GM21515 (cell line): Measurements from ENCODE around the gene TIAM1.
A peak's percentile ranks its signal among the peaks of the same experiment; 100 is the strongest.

ENCODE experiments used
- ATAC-seq: cut with Tn5 transposase; IDR thresholded peaks from one replicate; pipeline ENCODE4 v1.9.1; 2021; ENCODE audit not compliant: unreplicated experiment

TIAM1 gene

DNA sequence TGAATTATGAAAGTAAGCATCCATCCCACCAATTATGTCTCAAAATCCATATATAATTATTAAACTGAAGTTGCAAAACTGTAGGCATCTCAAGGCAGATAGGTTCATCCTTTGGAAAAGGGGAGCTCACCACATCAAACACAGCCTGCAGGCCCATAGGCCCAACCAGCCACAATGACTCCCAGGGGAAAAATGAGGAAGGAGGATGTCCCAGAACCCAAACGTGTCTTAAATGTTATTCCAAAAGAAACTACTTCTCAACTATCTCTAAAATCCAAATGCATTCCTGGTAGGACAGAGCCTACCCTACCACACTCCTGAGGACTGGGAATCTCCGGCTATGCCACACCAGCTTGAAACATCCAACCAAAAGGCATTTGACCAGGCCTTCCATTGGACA, 12.8 kb downstream of the TIAM1 start:
- ATAC-seq, result no peak

- no peak for ATAC-seq
Measured at GRCh38 chr21:31330144-31330483, 13.9 kb downstream of the TIAM1 start.

- ATAC-seq, result no peak
Measured at GRCh38 chr21:31329456-31330143, 14.5 kb downstream of the TIAM1 start.

DNA sequence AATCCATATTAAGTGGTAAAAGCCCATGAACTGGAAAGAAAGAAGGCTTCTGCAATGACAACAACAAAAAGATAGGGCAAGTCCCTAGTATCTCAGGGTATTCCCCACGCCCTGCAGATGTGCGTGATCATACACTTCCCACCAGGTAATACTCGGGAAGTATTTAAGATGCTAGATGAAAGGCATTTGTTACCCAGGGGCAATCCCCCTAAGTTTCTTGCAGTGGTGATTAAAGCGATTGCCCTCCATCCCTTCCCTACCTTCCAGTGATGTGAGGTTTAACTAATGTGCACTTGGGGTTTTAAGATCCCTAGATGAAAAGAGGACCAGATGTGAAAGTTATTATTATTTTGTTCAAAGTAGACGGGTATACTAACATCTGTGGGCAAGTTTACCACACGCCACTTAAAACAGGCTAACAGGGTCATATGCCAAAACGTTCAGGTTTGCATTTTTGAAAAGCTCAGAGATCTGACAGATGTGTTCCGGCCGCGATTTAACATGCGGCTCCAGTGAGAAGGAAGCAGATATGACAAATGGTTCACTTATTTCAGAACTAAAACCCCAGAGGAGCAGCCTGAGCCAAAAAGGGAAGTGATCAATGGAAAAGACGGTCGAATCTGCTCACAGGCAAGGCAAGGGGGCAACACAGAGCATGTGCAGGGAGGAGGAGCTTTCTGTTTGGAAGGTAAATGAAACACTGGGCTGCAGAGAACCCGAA, 17.4 kb downstream of the TIAM1 start:
- ATAC-seq, result peak; percentile 95

GRCh38 chr21:31318971-31319370, 25.1 kb downstream of the TIAM1 start:
- ATAC-seq, result no peak

DNA sequence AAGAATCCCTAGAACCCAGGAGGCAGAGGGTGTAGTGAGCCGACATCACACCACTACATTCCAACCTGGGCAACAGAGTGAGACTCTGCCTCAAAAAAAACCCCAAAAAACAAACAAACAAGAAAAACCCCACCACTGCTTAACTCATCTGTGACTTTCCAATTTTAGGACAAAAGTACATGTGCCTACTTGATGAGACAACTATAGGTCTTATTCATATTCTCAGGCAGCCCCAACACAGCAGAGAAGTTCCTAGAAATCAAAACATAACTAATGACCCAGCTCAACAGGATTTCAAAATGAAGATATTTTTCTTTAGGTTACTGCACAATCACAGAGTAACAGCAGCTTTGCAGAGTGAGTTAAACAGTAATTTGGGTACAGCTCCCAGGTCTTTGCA, 26.4 kb downstream of the TIAM1 start:
- ATAC-seq, result no peak

DNA sequence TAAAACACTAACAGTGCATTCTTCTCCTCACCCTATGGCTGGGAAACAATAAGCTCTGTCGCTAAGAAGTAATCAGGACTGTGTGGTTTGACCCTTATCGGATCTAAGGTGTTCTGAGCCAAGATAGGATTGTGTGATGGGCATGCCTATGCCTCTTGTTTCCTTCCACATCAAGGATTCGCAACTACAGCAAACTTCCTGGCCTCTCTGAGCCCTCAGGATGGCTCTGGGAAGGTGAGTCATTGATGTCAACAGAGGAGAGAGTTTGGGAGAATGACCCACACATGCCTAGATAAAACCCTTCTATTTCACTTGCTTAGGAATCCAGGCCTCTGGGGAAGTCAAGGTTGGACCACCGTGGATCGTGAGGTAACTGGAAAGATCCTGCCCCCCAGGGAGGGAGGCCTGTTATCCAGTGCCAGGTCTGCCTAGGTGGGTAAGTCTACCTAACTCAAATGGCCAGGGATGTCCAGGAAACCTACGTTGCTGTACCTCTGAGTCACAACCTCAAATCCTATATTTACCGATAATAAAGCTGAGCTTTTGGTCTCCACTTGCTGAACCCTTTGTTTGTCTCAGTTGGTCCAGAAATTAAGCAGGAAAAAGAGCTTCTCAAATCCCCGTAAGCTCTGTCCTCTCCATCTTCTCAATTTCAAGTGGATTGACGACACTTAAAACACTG, 27.4 kb downstream of the TIAM1 start:
- ATAC-seq, result no peak

DNA sequence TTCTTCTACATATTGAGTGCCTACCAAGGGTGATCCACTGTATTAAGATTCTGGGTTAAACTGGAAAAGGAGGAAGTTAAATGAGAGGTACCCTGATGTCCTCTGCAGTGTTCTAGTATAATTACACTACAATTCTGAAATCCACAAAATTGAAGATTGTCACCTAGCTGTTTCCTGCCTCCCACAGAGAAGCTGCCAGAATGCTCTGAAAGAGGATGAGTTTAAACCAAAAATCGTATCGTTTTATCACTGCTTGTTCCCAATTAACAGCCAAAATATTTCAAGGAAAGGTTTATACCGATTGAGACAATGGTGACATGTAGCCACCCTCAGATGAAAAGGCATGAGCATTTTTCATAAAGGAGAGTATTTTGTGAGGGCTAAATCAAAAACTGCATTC, 28.0 kb downstream of the TIAM1 start:
- ATAC-seq, result no peak

- ATAC-seq, result no peak
Measured at GRCh38 chr21:31310750-31311149, 33.3 kb downstream of the TIAM1 start.

GRCh38 chr21:31308584-31308983, 35.5 kb downstream of the TIAM1 start:
- no peak for ATAC-seq

DNA sequence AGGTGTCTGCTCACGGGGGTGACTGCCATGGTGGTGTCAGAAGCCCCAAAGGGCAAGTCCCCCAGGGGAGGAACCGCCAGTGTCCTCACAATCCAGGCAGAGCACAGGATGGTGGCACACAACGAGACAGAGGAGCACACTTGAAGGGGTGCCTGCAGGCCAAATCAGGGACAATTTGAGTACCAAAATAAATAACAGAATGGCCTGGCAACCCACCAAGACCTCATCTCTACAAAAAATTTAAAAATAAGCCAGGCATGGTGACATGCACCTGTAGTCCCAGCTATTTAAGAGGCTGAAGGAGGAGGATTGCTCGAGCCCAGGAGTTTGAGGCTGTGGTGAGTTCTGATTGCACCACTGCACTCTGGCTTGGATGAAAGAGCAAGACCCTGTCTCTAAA, 38.2 kb downstream of the TIAM1 start:
- no peak for ATAC-seq

DNA sequence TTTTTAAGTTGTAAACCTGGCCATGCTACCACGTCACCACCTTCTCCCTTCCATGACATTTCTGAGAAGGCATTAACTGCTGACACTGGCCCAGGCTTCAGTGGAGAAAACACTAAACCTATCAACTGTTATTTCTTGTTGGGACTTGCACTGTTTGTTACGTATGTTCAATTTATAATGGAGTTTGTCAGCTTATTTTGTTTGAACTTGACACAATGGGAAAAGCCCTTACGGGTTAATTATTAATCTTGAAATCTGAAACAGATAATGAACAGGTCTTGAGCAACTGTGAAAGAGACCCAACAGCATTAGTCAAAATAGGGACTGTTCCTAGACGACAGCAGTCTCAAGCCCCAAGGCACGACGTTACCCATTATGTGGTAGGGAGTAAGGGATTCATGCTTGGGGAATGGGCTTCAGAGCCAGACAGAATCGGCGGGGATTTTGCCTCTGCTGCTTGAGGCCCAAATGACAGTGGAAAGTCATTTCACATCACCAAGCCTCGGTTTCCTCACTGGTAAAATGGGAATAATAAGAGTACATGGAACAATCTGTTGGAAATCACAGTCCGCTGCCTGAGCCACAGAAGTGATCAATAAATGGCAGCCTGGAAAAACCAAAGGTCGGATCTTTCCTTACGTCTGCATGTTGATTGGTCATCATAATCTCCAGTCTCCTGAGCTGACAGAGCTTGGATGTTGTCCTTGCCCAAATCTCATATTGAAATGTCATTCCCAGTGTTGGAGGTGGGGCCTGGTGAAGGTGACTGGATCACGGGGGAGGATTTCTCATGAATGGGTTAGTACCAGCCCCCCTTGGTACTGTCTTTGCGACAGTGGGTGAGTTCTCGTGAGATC, 44.5 kb downstream of the TIAM1 start:
- peak; percentile 55 for ATAC-seq

DNA sequence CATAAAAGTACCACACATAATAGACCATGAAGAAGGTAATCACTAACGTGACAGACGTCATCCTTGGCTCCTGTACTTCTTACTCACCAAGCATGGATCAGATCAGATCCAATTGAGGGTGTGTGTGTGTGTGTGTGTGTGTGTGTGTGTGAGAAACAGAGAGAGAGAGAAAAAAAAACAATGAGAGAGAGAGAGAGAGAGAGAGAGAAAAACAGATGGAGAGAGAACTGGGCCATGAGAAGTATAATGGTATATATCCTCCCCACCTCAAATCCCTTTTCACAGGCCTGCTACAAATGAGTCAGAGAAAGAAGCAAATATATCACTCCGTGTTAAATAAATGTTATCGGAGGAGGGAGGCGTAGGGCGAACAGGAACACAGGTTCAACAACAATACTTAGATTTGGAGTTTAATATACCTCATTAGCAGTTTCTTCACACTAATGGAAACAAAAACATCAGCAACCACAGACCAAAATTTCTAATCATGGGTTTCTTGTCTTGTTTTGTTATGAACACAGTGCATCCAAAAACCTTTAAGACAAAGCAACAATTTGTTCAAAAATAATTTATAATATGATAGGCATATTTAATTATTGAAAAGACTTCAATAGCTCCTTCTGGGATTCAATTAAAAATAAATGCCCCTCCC, 45.3 kb downstream of the TIAM1 start:
- peak; percentile 26 for ATAC-seq

GRCh38 chr21:31297806-31298205, 46.3 kb downstream of the TIAM1 start:
- ATAC-seq, result no peak

DNA sequence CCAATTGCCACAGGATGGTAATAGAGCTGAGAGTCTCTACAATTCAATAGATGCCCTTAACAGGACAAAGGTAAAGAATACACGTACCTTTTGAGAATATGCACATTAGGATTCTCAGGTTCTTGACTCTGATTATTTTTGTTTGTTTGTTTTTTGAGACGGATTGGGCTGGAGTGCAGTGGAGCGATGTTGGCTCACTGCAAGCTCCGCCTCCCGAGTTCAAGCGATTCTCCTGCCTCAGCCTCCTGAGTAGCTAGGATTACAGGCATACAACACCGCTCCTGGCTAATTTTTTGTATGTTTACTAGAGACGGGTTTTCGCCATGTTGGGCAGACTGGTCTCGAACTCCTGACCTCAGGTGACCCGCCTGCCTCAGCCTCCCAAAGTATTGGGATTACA, 48.4 kb downstream of the TIAM1 start:
- ATAC-seq, result no peak

DNA sequence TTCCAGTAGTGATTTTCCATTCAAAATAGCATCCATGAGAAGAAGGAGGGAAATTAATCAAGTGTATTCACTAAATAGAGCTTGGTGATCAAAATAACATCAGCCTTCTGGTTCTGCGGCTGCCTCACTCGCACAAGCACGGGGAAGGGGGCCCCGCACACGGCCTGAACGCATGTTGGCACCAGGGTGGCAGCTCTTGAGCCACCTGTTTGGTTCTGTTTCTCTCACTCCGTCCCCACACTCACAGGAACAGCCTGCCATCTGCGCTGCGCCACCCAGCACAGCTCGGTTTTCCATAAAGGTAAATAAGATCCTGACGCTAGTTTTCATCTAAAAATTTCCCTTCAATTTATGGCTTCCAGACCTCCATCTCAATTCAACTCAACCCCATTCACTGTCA, 49.4 kb downstream of the TIAM1 start:
- ATAC-seq, result no peak

DNA sequence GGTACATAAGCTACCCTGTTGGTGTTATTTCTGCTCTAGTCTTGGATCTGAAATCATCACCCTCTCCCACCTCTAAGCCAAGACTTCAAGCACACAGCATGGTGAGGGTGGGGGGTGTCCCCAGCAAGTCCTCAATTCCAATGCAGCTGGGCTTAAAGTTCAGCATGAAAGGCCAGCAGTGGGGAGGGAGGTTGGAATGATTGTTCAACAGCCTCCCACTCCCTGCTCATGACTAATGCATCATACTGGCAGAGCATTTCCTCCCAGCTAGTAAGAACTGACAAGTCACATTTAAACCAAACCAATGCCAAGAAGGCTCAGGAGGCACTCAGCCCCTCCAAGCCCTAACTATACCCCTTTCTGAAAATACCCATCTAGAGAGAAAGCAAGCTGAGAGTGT, 50.1 kb downstream of the TIAM1 start:
- no peak for ATAC-seq

GRCh38 chr21:31290765-31291164, 53.3 kb downstream of the TIAM1 start:
- ATAC-seq, result no peak

- no peak for ATAC-seq
Measured at GRCh38 chr21:31289702-31290101, 54.4 kb downstream of the TIAM1 start.

DNA sequence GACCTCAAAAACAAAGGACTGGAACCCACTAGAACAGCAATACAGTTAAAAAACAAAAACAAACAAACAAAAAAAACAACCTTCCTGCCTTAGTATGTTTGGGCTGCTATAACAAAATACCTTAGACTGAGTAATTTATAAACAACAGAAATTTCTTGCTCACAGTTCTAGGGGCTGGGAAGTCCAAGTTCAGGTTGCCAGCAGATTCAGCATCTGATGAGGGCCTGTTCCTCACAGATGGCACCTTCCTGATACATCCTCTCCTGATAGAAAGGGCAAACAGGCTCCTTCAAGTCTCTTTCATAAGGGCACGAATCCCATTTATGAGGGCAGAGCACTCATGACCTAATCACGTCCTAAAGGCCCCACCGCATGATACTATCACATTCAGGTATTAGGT, 55.9 kb downstream of the TIAM1 start:
- no peak for ATAC-seq

DNA sequence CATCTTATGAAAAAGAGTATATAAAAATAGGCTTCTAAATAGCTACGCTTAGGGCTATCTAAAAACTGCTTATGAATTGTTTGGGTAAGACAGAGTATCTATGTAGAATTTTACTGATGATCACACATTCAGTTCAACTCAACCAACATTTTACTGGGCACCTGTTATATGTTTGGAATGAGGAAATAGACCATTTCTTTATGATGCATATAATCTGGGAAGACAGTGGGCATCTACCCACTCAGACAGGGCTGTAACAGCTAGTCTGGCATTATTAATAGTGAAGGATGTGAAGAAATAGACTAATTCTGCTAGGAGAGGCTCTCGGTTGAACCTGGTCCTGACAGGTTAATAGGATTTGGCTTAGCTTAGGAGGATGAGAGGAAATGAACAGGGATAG, 56.9 kb downstream of the TIAM1 start:
- ATAC-seq, result no peak
